Esophagus squamous epithelium (tissue), 4 donors: ENCODE measurements around the gene NFAT5.

Experiments used
- CTCF ChIP-seq, 6 experiments: fragments of 450-650 bp in 4 of 6; fragments of 200-600 bp in 2 of 6; sonication (generic) in 2 of 6; IDR thresholded peaks; one replicate each; pipeline ENCODE4 v1.5.1; 2016 to 2019; ENCODE audit warnings: antibody characterized with exemption in 6 of 6, mild to moderate bottlenecking in 4 of 6, moderate library complexity in 4 of 6
- POLR2A ChIP-seq, 4 donors: fragments of 450-650 bp; IDR thresholded peaks; one replicate each; pipeline ENCODE4 v1.6.1; 2017; ENCODE audit warnings: antibody characterized with exemption in 4 of 4, mild to moderate bottlenecking in 4 of 4, moderate library complexity in 3 of 4

GRCh38 chr16:69621225-69621624, 55.5 kb downstream of the NFAT5 start:
- TF ChIP-seq POLR2A (IDR thresholded peaks at IDR 0.05) (no peak), CTCF (IDR thresholded peaks at IDR 0.05) (no peak)
